Neural progenitor cell (in vitro differentiated cells): ENCODE measurements around the gene KLC1.

Source experiments
- EZH2 ChIP-seq: fragments of 200-600 bp; sonication (generic); IDR thresholded peaks from 2 replicates; pipeline ENCODE4 v1.6.1; 2017; ENCODE audit warnings: antibody characterized with exemption, mild to moderate bottlenecking, moderate library complexity
- EZH2phosphoT487 ChIP-seq: fragments of 200-600 bp; sonication (generic); IDR thresholded peaks from 2 replicates; pipeline ENCODE4 v1.6.1; 2017; ENCODE audit warnings: antibody characterized with exemption
- TF ChIP-seq, protein P1 (sequence below): fragments of 200-600 bp; sonication (generic); IDR thresholded peaks from 2 replicates; pipeline ENCODE4 v1.5.1; 2017; ENCODE audit warnings: antibody characterized with exemption, mild to moderate bottlenecking

DNA sequence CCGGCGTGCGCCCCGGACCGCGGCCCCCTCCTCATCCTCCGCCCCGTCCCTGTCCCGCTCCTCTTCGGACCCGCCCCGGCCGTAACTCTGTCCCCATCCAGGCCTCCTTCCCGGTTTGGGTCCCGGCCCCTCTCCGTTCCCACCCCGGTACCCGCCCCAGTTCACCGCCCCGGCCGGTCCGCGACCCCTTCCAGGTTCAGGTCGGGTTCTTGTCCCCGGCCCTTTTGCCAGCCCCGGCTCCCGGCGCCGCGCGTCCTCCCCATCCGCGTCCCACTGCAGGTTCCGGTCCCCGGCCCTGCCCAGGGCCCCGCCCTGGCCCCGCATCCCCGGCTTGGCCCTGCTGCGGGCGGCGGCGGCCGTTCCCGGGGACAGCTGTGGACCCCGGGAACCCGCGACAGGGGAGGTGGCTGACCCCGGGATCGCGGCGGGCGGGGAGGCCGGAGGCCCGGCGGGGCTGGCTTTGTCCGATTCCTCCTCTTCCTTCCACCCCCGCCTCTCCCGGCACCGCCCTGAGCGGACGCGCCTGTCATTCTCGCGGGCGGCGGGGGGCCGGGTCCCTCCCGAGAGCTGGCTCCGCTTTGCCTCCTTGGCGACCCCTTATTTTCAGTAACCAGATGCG, 601 bp downstream of the KLC1 start:
- TF ChIP-seq, protein P1, sequence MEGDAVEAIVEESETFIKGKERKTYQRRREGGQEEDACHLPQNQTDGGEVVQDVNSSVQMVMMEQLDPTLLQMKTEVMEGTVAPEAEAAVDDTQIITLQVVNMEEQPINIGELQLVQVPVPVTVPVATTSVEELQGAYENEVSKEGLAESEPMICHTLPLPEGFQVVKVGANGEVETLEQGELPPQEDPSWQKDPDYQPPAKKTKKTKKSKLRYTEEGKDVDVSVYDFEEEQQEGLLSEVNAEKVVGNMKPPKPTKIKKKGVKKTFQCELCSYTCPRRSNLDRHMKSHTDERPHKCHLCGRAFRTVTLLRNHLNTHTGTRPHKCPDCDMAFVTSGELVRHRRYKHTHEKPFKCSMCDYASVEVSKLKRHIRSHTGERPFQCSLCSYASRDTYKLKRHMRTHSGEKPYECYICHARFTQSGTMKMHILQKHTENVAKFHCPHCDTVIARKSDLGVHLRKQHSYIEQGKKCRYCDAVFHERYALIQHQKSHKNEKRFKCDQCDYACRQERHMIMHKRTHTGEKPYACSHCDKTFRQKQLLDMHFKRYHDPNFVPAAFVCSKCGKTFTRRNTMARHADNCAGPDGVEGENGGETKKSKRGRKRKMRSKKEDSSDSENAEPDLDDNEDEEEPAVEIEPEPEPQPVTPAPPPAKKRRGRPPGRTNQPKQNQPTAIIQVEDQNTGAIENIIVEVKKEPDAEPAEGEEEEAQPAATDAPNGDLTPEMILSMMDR: no peak
- TF ChIP-seq EZH2phosphoT487 (no peak), EZH2 (no peak)
